Right atrium auricular region (tissue), 2 donors: ENCODE measurements around the gene SYNC. TPM values are rescaled to one million over a fixed set of nuclear protein-coding genes. Genes with fewer than 3 reads are reported as not detected.
A peak's percentile ranks its signal among the peaks of the same experiment; 100 is the strongest.

Experiments used
- DNase-seq: peaks from one replicate; pipeline ENCODE4 v3.0.0-alpha.2; 2019; ENCODE audit warnings: low spot score
- H3K27ac ChIP-seq, 2 donors: fragments of 200-600 bp; sonication (generic); 1 replicate in 1 of 2; 2 replicates in 1 of 2; pipeline ENCODE4 v1.5.1; 2016 to 2019
- H3K27me3 ChIP-seq, 2 donors: fragments of 200-600 bp; sonication (generic); one replicate each; pipeline versions ENCODE4 v1.5.1 to v1.6.0; 2017 to 2019
- H3K36me3 ChIP-seq: fragments of 200-600 bp; sonication (generic); one replicate; pipeline ENCODE4 v1.5.1; 2016
- H3K4me1 ChIP-seq, 2 donors: fragments of 200-600 bp; sonication (generic); one replicate each; pipeline versions ENCODE4 v1.5.1 to v1.6.0; 2017 to 2019
- H3K4me3 ChIP-seq, 2 donors: fragments of 200-600 bp; sonication (generic); 1 replicate in 1 of 2; 2 replicates in 1 of 2; pipeline ENCODE4 v1.5.1; 2017 to 2019; ENCODE audit warnings: mild to moderate bottlenecking in 1 of 2, moderate library complexity in 1 of 2
- H3K9me3 ChIP-seq, 2 donors: fragments of 200-600 bp; sonication (generic); one replicate each; pipeline ENCODE4 v1.5.1; 2019
- total RNA-seq, 2 donors: library from RNA; depleted of rRNA; stranded (reverse); fragments of >200 nt; gene quantifications; one replicate each; pipeline ENCODE4 v1.1.0, GENCODE V29; 2016
- TF ChIP-seq, protein P1 (sequence below), 2 donors: fragments of 200-600 bp; sonication (generic); IDR thresholded peaks; one replicate each; pipeline ENCODE4 v1.5.1; 2019; ENCODE audit warnings: antibody characterized with exemption in 2 of 2

SYNC gene
- total RNA-seq, 2 donors from 2014 or later = 19.0 to 32.8 TPM

DNA sequence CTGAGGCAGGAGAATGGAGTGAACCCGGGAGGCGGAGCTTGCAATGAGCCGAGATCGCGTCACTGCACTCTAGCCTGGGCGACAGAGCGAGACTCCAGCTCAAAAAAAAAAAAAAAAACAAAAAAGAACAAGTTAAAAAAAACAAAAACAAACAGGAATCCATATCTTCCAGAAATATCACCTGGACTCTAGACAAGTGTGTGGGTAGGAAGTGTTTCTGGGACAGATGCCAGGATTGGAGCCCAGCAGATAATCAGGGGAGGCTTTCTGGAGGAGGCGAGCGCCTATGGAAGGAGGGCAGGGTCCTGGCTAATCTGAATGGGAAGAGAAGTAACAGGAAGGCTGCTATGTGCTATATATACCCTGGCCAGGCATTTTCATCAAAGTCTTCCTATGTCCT, 43.6 kb upstream of the SYNC start:
- TF ChIP-seq, protein P1, sequence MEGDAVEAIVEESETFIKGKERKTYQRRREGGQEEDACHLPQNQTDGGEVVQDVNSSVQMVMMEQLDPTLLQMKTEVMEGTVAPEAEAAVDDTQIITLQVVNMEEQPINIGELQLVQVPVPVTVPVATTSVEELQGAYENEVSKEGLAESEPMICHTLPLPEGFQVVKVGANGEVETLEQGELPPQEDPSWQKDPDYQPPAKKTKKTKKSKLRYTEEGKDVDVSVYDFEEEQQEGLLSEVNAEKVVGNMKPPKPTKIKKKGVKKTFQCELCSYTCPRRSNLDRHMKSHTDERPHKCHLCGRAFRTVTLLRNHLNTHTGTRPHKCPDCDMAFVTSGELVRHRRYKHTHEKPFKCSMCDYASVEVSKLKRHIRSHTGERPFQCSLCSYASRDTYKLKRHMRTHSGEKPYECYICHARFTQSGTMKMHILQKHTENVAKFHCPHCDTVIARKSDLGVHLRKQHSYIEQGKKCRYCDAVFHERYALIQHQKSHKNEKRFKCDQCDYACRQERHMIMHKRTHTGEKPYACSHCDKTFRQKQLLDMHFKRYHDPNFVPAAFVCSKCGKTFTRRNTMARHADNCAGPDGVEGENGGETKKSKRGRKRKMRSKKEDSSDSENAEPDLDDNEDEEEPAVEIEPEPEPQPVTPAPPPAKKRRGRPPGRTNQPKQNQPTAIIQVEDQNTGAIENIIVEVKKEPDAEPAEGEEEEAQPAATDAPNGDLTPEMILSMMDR (IDR thresholded peaks at IDR 0.05) = no peak
- Histone ChIP-seq H3K4me1 (peaks cover 0 to 21% of the 10 kb centered on the region in 2 donors), H3K36me3 (no peaks in the 10 kb centered on the region), H3K27ac (no peak overlapping the region), H3K27me3 (no peaks in the 10 kb centered on the region), H3K4me3 (no peak overlapping the region), H3K9me3 (no peaks in the 10 kb centered on the region)
- no peak for DNase-seq

- no peaks in the 10 kb centered on the region for H3K36me3 ChIP-seq
- H3K27me3 ChIP-seq = no peaks in the 10 kb centered on the region
- TF ChIP-seq, protein P1 (IDR thresholded peaks at IDR 0.05) = no peak
- H3K4me3 ChIP-seq = no peak overlapping the region
- peaks cover 0 to 26% of the 10 kb centered on the region in 2 donors for H3K4me1 ChIP-seq
- no peaks in the 10 kb centered on the region for H3K9me3 ChIP-seq
- H3K27ac ChIP-seq = no peak overlapping the region
- no peak for DNase-seq
Measured at GRCh38 chr1:32744071-32744425, 41.5 kb upstream of the SYNC start.

DNA sequence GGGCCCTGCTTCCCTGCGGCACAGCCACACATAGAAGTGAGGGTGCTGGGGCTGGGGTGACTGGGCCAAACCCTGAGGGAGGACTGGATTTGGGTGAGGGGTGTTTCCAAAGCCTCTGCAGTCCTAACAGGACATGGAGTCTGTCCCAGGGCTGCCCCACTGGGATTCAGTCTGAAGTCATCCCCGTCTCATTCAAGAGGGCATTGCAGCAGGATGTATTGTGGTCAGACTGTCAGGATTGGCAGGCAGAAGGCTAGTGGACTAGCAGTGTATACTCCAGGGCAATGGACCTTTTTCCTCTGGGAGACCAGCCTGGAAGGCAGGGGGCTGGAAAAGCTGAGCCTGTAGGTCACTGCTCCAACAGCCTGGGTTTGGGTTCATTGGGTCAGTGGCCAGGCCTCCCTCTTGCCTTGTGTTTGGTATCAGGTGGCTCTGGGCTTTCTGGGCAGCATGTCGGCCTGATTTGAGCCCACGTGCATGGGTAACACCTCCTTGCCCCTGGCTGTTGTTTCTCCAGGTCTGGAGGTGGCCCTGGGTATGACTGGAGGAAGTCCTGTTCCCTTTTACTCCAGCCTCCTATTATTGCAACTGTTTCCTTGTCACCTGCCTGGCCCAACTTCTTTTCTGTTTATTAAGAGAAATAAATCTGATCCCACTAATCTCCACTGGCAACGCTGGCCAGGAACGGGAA, 41.0 kb upstream of the SYNC start:
- TF ChIP-seq, protein P1 (IDR thresholded peaks at IDR 0.05) = no peak
- peak overlapping the region; percentile 5 to 82 for H3K27ac ChIP-seq
- no peaks in the 10 kb centered on the region for H3K9me3 ChIP-seq
- no peak for DNase-seq
- H3K36me3 ChIP-seq = no peaks in the 10 kb centered on the region
- peaks cover 0 to 26% of the 10 kb centered on the region in 2 donors for H3K4me1 ChIP-seq
- H3K4me3 ChIP-seq = peak overlapping the region in 1 of 2 donors; percentile 76
- H3K27me3 ChIP-seq = no peaks in the 10 kb centered on the region

DNA sequence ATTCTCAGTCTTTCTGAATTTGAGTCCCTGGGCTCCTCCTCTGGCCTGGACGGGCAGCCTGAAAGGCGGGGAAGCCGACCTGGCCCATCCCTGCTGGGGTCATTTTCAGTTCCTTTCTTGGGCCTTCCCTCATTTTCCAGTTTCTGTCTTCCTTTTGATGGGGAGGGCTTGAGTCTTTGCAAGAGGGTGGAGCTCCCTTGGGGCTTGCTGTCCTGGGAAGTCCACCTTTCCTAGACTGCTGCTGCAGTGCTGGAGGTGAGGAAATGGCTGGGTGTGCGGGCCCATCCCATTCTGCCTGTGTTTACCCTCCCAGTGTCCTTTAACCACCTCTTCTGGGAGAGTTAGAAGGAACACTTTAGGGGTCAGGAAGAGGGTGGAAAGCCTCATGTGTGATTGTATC, 40.4 kb upstream of the SYNC start:
- Histone ChIP-seq H3K27ac (peak overlapping the region; percentile 68 to 82), H3K9me3 (no peaks in the 10 kb centered on the region), H3K36me3 (no peaks in the 10 kb centered on the region), H3K4me1 (peaks cover 0 to 26% of the 10 kb centered on the region in 2 donors), H3K4me3 (peak overlapping the region; percentile 60 to 76), H3K27me3 (no peaks in the 10 kb centered on the region)
- TF ChIP-seq, protein P1 (IDR thresholded peaks at IDR 0.05) = no peak
- no peak for DNase-seq

DNA sequence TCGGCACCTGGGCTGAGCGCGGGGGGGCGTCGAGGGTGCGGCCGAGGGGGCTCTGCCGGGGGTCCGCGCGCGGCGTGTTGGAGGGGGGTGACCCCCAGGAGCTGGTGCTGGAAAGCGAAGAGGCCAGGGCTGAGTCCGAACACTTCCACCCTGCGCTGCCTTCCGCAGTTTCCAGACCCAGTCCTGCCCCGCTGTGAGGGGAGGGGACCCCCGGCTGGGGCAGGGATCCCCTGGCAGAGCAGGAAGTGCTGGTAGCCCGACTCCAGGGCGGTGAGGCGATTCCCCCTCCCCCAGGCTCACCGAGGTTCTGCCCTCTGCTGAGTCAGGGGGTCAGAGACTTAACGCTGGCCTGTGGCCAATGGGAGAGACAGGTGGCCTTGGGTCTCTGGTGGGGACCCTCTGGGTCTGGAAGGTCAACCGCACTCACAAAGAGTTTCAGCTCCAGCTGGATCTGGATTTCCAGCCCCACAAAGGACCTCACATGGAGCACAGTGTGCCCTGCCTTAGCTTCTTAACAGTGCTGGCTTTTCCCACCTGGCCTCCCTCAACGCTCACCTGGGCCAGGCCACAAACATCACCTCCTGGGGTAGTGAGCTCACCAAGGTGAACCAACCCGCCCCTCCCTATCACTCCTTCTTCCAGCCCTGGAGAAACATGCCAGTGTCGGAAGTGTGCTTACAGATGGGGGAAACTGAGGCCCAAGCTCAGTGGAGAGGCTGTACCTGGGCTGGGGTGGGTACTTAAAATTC, 39.8 kb upstream of the SYNC start:
- Histone ChIP-seq H3K4me3 (peak overlapping the region; percentile 60 to 76), H3K27me3 (no peaks in the 10 kb centered on the region), H3K36me3 (no peaks in the 10 kb centered on the region), H3K4me1 (peaks cover 0 to 26% of the 10 kb centered on the region in 2 donors), H3K27ac (peak overlapping the region; percentile 68 to 82), H3K9me3 (no peaks in the 10 kb centered on the region)
- TF ChIP-seq, protein P1 (IDR thresholded peaks at IDR 0.05) = no peak
- no peak for DNase-seq
